MCF 10A (cell line): ENCODE data around the gene NSMCE4A. TPM values are rescaled to one million over a fixed set of nuclear protein-coding genes. Genes with fewer than 3 reads are reported as not detected.

Source experiments
- BruUV-seq: library from RNA; stranded (reverse); fragments of 400-500 nt; replicated peaks from 2 replicates; lab custom pipeline; 2021; lab: Mats Ljungman, UMichigan
- CTCF ChIA-PET: fragments of 300-600 bp; sonication (Branson Sonifier 250); formaldehyde crosslinking; extraction: SDS; loops from one replicate; lab custom pipeline; 2021; ENCODE audit warnings: antibody characterized with exemption, inconsistent platforms; lab: Yijun Ruan, JAX
- POLR2A ChIA-PET: fragments of 300-600, 350-650 bp; sonication (Branson Sonifier 250); formaldehyde crosslinking; extraction: SDS; loops from one replicate; lab custom pipeline; 2020; ENCODE audit warnings: antibody characterized with exemption, inconsistent platforms; lab: Yijun Ruan, JAX
- DNase-seq: peaks from one replicate; pipeline ENCODE4 v3.0.0-alpha.2; 2018; ENCODE audit not compliant: unreplicated experiment
- H3K27ac Mint-ChIP-seq: one replicate; pipeline ENCODE4 v1.8.0; 2022; ENCODE audit warnings: mild to moderate bottlenecking, low read depth, mixed read lengths; ENCODE audit not compliant: unreplicated experiment
- H3K27me3 Mint-ChIP-seq: one replicate; pipeline ENCODE4 v1.8.0; 2022; ENCODE audit warnings: mixed read lengths; ENCODE audit not compliant: insufficient read depth, unreplicated experiment
- H3K36me3 Mint-ChIP-seq: one replicate; pipeline ENCODE4 v1.8.0; 2022; ENCODE audit warnings: mild to moderate bottlenecking, moderate library complexity, mixed read lengths; ENCODE audit not compliant: insufficient read depth, unreplicated experiment
- H3K4me1 Mint-ChIP-seq: one replicate; pipeline ENCODE4 v1.8.0; 2022; ENCODE audit warnings: mixed read lengths; ENCODE audit not compliant: insufficient read depth, unreplicated experiment
- H3K4me3 Mint-ChIP-seq: one replicate; pipeline ENCODE4 v1.8.0; 2022; ENCODE audit warnings: mild to moderate bottlenecking, moderate library complexity, mixed read lengths; ENCODE audit not compliant: unreplicated experiment
- H3K9me3 Mint-ChIP-seq: one replicate; pipeline ENCODE4 v1.8.0; 2022; ENCODE audit warnings: mixed read lengths; ENCODE audit not compliant: unreplicated experiment
- CTCF ChIP-seq: fragments of 200-600 bp; IDR thresholded peaks from one replicate; pipeline ENCODE4 v1.8.0; 2022; ENCODE audit warnings: antibody characterized with exemption, mild to moderate bottlenecking; ENCODE audit not compliant: unreplicated experiment
- intact Hi-C: fragments of 100-400 bp; cut with micrococcal nuclease; formaldehyde crosslinking; loops from 2 replicates; pipeline ENCODE4 v1.14.1; 2022
- total RNA-seq: library from RNA; stranded (reverse); gene quantifications from 2 replicates; pipeline ENCODE4 v1.2.3, GENCODE V29; 2022

The NSMCE4A gene
- total RNA-seq, 1 experiment from 2014 or later, result 30.2 TPM

- Mint-ChIP-seq H3K4me3 (no peak overlapping the region), H3K27ac (no peak overlapping the region), H3K36me3 (no peaks in the 10 kb centered on the region), H3K4me1 (no peaks in the 10 kb centered on the region), H3K27me3 (no peaks in the 10 kb centered on the region), H3K9me3 (peaks cover 17% of the 10 kb centered on the region)
- DNase-seq, result no peak
- ChIA-PET CTCF (interaction anchor here (1.9 kb wide), 1 partner anchor 9 kb away, joined by 18 read pairs; the partner anchor contains the start of gene NSMCE4A), POLR2A (interaction anchor here (0.9 to 1.0 kb wide), 2 partner anchors 9 to 10 kb away, joined by 3 to 4 read pairs; no protein-coding TSS in a partner anchor)
- TF ChIP-seq CTCF, result no peak
- intact Hi-C loops, result no loop called here
- no TSS peak for BruUV-seq
Observed at GRCh38 chr10:121984463-121984862, 9.4 kb upstream of the NSMCE4A start.

GRCh38 chr10:121983852-121984251 lies 8.8 kb upstream of the NSMCE4A start:
- ChIA-PET CTCF (interaction anchor here (0.7 to 1.9 kb wide), 2 partner anchors 8 to 52 kb away, joined by 3 to 18 read pairs; partner anchors contain the start of gene NSMCE4A), POLR2A (interaction anchor here (0.9 to 1.0 kb wide), 2 partner anchors 10 to 11 kb away, joined by 3 to 4 read pairs; no protein-coding TSS in a partner anchor)
- intact Hi-C loops, result no loop called here
- H3K4me3 Mint-ChIP-seq, result no peak overlapping the region
- H3K36me3 Mint-ChIP-seq, result no peaks in the 10 kb centered on the region
- BruUV-seq, result no TSS peak
- peaks cover 17% of the 10 kb centered on the region for H3K9me3 Mint-ChIP-seq
- no peaks in the 10 kb centered on the region for H3K27me3 Mint-ChIP-seq
- DNase-seq, result no peak
- H3K27ac Mint-ChIP-seq, result no peak overlapping the region
- no peak for TF ChIP-seq CTCF
- no peaks in the 10 kb centered on the region for H3K4me1 Mint-ChIP-seq

GRCh38 chr10:121981346-121981745 lies 6.3 kb upstream of the NSMCE4A start:
- Mint-ChIP-seq H3K27ac (no peak overlapping the region), H3K4me1 (no peaks in the 10 kb centered on the region), H3K27me3 (no peaks in the 10 kb centered on the region), H3K36me3 (no peaks in the 10 kb centered on the region), H3K9me3 (peaks cover 17% of the 10 kb centered on the region), H3K4me3 (no peak overlapping the region)
- POLR2A ChIA-PET, result no interaction called here
- no peak for DNase-seq
- TF ChIP-seq CTCF, result no peak
- no TSS peak for BruUV-seq
- CTCF ChIA-PET, result no interaction called here
- intact Hi-C loops, result no loop called here

GRCh38 chr10:121978511-121978910 lies 3.5 kb upstream of the NSMCE4A start:
- BruUV-seq, result no TSS peak
- intact Hi-C loops, result no loop called here
- POLR2A ChIA-PET, result no interaction called here
- H3K9me3 Mint-ChIP-seq, result no peaks in the 10 kb centered on the region
- no peaks in the 10 kb centered on the region for H3K27me3 Mint-ChIP-seq
- H3K27ac Mint-ChIP-seq, result no peak overlapping the region
- no peak for TF ChIP-seq CTCF
- no peak overlapping the region for H3K4me3 Mint-ChIP-seq
- H3K4me1 Mint-ChIP-seq, result peaks cover 1% of the 10 kb centered on the region
- CTCF ChIA-PET, result interaction anchor here (0.5 to 0.6 kb wide), 2 partner anchors 15 to 1126 kb away, joined by 3 to 4 read pairs; no protein-coding TSS in a partner anchor
- DNase-seq, result no peak
- H3K36me3 Mint-ChIP-seq, result no peaks in the 10 kb centered on the region
